Fibroblast of mammary gland (primary cell): ENCODE data around the gene LINC00632.
"Not testable (repeated sequence)": the region's sequence is repeated elsewhere in the genome, so short reads cannot be mapped to it uniquely, and the experiment has no call there.

Experiments
- DNase-seq: peaks from one replicate; pipeline ENCODE4 v3.0.0-alpha.2; 2010; ENCODE audit warnings: low read depth
- H3K4me3 ChIP-seq: 2 replicates; pipeline ENCODE4 v1.5.1; 2011; ENCODE audit warnings: low read depth, mild to moderate bottlenecking, low read length, moderate library complexity; ENCODE audit not compliant: control insufficient read depth
- TF ChIP-seq, protein P1 (sequence below): conservative IDR thresholded peaks from 2 replicates; pipeline ENCODE4 v1.5.1; 2011; ENCODE audit warnings: low read depth, low read length, inconsistent platforms; ENCODE audit not compliant: control insufficient read depth, insufficient read depth

LINC00632 gene

GRCh38 chrX:140709421-140709846 is at the start of gene LINC00632:
Gene LINC00632, plus strand, starts transcription at chrX:140709759.
- TF ChIP-seq, protein P1, sequence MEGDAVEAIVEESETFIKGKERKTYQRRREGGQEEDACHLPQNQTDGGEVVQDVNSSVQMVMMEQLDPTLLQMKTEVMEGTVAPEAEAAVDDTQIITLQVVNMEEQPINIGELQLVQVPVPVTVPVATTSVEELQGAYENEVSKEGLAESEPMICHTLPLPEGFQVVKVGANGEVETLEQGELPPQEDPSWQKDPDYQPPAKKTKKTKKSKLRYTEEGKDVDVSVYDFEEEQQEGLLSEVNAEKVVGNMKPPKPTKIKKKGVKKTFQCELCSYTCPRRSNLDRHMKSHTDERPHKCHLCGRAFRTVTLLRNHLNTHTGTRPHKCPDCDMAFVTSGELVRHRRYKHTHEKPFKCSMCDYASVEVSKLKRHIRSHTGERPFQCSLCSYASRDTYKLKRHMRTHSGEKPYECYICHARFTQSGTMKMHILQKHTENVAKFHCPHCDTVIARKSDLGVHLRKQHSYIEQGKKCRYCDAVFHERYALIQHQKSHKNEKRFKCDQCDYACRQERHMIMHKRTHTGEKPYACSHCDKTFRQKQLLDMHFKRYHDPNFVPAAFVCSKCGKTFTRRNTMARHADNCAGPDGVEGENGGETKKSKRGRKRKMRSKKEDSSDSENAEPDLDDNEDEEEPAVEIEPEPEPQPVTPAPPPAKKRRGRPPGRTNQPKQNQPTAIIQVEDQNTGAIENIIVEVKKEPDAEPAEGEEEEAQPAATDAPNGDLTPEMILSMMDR, result no peak
- no peak for DNase-seq
- no peak within 1 kb of the TSS for H3K4me3 ChIP-seq

- no peak overlapping the region for H3K4me3 ChIP-seq
- DNase-seq, result no peak
- TF ChIP-seq, protein P1, result no peak
Observed at GRCh38 chrX:140661643-140662042, 47.9 kb upstream of the LINC00632 start.

DNA sequence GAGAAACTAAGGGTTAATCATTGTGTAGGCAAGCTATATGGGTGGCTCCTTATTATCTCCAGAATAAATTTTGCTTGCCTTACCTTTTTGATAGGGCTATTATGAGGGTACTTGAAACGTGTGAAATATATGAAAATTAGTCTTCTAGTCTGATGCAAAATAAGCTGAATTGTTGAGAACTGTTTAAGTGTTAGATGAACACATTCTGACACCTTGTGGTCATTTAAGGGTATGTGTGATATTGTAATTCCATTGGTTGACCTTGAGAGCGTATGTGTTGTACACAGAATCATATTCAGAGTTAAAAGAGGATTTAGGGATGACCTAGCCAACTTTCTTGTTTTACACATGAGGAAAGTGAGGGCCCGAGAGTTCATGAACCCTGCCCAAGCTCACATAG is 44.6 kb upstream of the LINC00632 start:
- peak; percentile 16 for DNase-seq
- TF ChIP-seq, protein P1, result peak; percentile 20
- H3K4me3 ChIP-seq, result no peak overlapping the region

DNA sequence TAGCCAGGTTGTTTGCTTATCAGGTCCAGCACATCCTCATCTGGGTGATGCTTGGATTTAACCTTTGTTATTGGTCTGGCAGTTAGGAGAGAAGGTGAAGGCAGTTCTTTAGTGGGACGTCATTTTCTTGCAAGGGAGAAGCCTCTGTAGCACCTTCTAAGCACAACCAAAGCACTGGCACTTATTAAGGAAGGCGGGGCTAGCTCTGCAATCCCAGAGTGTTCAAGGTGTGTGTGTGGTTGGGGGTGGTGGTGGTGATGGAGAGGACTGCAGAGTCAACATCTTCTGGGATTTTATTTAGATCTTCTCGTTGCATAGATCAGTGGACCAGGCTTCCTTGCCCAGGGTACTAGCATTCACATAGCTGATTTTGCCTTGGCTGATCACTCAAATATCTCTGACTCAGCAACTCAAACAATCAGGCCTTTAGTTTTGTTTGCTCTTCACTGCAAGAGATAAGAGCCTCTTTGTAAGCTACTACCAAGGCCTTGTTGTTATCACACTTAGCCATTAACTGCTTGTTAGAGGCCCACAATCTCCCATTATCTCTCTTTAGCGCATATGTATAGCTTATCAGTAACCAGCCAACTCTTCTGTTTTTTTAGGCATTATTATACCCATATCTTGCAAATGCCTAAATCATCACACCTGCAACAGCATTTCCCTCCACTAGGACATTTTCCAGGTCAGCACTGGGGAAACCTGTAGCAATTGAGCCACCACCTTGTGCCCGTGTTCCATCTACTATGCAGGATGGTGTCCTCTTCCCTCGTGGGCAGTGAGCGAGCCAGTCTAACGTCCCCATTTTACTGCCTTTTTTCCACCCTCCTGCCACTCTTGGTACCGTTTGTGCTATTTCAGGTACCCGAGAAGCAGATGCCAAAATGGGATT is 36.5 kb upstream of the LINC00632 start:
- DNase-seq, result no peak
- TF ChIP-seq, protein P1, result no peak
- H3K4me3 ChIP-seq, result no peak overlapping the region

DNA sequence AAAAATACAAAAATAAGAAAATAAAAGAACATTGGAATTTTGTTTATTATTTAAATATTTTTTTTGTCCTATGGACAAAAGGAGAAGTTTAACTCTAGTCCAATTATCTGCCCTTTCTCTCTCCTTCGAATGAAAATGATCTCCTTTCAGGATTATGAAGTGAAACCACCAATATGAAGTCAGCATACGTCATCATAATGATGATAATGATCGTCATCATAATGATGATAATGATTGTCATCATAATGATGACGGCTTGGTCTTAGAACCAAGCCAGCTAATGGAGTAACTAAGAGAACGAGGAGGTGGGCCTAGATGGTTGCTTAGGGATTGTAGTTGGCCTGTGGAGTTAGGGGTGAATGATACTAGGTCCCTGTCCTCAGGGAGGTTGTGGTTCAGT is 21.9 kb upstream of the LINC00632 start:
- no peak overlapping the region for H3K4me3 ChIP-seq
- DNase-seq, result no peak
- TF ChIP-seq, protein P1, result no peak

DNA sequence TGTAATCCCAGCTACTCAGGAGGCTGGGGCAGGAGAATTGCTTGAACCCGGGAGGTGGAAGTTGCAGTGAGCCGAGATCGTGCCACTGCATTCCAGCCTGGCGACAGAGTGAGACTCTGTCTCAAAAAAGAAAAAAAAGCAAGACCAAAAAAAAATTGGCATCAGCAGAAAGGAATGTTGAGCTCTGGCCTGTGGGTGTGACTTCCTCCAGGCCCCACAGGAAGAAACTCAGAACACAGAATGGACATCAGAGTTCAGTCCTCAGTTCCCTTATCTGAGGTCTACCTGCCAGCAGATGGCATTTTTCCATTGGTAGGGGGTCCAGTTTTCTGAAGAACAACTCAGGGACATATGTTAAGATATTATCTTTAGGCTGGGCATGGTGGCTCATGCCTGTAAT is 18.0 kb upstream of the LINC00632 start:
- DNase-seq, H3K4me3 ChIP-seq: not testable (repeated sequence)

- no peak overlapping the region for H3K4me3 ChIP-seq
- TF ChIP-seq, protein P1, result no peak
- no peak for DNase-seq
Observed at GRCh38 chrX:140697618-140698017, 11.9 kb upstream of the LINC00632 start.
